Activated CD8-positive, alpha-beta memory T cell treated with anti-CD3 and anti-CD28 coated beads, Interleukin-2, amount 50 U/mL, for 48 hours (primary cell): Measurements from ENCODE around the gene CEP112.

Experiments used
- DNase-seq: peaks from one replicate; pipeline ENCODE4 v3.0.0-alpha.2; 2020

Gene CEP112

GRCh38 chr17:65618516-65618915, 573.4 kb downstream of the CEP112 start:
- no peak for DNase-seq

GRCh38 chr17:65617496-65617895, 574.4 kb downstream of the CEP112 start:
- DNase-seq, result no peak

GRCh38 chr17:65609749-65610148, 582.2 kb downstream of the CEP112 start:
- DNase-seq, result no peak

- no peak for DNase-seq
These were observed 582.6 kb downstream of the CEP112 start for GRCh38 chr17:65609286-65609685.

- DNase-seq, result no peak
These were observed 587.9 kb downstream of the CEP112 start for GRCh38 chr17:65604070-65604469.

- no peak for DNase-seq
These were observed 590.1 kb downstream of the CEP112 start for GRCh38 chr17:65601881-65602280.

GRCh38 chr17:65601145-65601544, 590.8 kb downstream of the CEP112 start:
- DNase-seq, result no peak

- DNase-seq, result no peak
These were observed 591.4 kb downstream of the CEP112 start for GRCh38 chr17:65600518-65600917.

GRCh38 chr17:65599650-65600049, 592.3 kb downstream of the CEP112 start:
- DNase-seq, result no peak

GRCh38 chr17:65598746-65599145, 593.2 kb downstream of the CEP112 start:
- DNase-seq, result no peak

- no peak for DNase-seq
These were observed 596.8 kb downstream of the CEP112 start for GRCh38 chr17:65595071-65595656.

GRCh38 chr17:65593855-65594845, 597.8 kb downstream of the CEP112 start:
- no peak for DNase-seq

- DNase-seq, result no peak
These were observed 598.7 kb downstream of the CEP112 start for GRCh38 chr17:65593092-65593854.

GRCh38 chr17:65592125-65592965, 599.6 kb downstream of the CEP112 start:
- DNase-seq, result no peak

GRCh38 chr17:65589321-65589720, 602.6 kb downstream of the CEP112 start:
- no peak for DNase-seq

- no peak for DNase-seq
These were observed 603.6 kb downstream of the CEP112 start for GRCh38 chr17:65588181-65588808.

GRCh38 chr17:65587534-65588180, 604.3 kb downstream of the CEP112 start:
- DNase-seq, result no peak

- DNase-seq, result no peak
These were observed 605.0 kb downstream of the CEP112 start for GRCh38 chr17:65586899-65587298.
